ENCODE measurements around the gene TGFBR3. TPM values are rescaled to one million over a fixed set of nuclear protein-coding genes. Genes with fewer than 3 reads are reported as not detected.

TGFBR3 gene
- total and polyA plus RNA-seq, 3 experiments from 2014 or later: 28.8 to 78.5 (median 29.9) TPM

DNA sequence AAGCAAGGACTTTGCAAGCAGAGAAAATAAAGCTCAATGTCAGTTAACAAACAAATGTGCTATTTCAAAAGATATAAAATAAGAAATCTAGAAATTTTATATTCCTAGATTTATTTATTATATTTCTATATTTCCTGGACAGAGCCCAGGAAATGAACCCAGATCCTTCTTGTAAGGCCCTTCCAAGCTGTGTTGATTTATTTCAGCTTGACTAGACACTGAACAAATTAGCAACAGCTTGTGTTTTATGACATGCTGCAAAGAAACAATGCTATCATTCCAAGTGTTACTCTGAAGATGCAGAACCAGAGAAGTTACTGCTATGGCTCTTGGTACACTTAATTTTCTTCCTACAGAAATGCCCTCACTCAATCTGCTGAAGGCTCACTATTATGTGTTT is 6.2 kb downstream of the TGFBR3 start:
- H3K9me3 Mint-ChIP-seq: no peaks in the 10 kb centered on the region
- no peaks in the 10 kb centered on the region for H3K27me3 ChIP-seq (ENCODE audit: insufficient read depth, low read length, poor library complexity, severe bottlenecking)
- ChIA-PET CTCF (interaction anchor here (0.8 kb wide), 1 partner anchor 367 kb away, joined by 3 read pairs; no protein-coding TSS in a partner anchor), POLR2A (no interaction called here)
- H3K9me3 ChIP-seq (ENCODE audit: low read length): no peaks in the 10 kb centered on the region
- H3K4me1 ChIP-seq (ENCODE audit: insufficient read depth, low read length): peaks cover 51% of the 10 kb centered on the region
- H3K36me3 ChIP-seq (ENCODE audit: insufficient read depth, low read length): no peaks in the 10 kb centered on the region
- no peak overlapping the region for H3K27ac ChIP-seq (ENCODE audit: low read depth, low read length)
- H3K4me3 ChIP-seq (ENCODE audit: low read length): no peak overlapping the region
- H3K27ac Mint-ChIP-seq: no peak overlapping the region
- H3K27me3 Mint-ChIP-seq: no peaks in the 10 kb centered on the region
- no peak for DNase-seq
- H3K4me1 Mint-ChIP-seq: peaks cover 75 to 85% (median 81%) of the 10 kb centered on the region in 3 donors
- peaks cover 0 to 5% (median 2%) of the 10 kb centered on the region in 3 donors for H3K36me3 Mint-ChIP-seq
- H3K4me3 Mint-ChIP-seq: peak overlapping the region in 1 of 7 donors; percentile 8

DNA sequence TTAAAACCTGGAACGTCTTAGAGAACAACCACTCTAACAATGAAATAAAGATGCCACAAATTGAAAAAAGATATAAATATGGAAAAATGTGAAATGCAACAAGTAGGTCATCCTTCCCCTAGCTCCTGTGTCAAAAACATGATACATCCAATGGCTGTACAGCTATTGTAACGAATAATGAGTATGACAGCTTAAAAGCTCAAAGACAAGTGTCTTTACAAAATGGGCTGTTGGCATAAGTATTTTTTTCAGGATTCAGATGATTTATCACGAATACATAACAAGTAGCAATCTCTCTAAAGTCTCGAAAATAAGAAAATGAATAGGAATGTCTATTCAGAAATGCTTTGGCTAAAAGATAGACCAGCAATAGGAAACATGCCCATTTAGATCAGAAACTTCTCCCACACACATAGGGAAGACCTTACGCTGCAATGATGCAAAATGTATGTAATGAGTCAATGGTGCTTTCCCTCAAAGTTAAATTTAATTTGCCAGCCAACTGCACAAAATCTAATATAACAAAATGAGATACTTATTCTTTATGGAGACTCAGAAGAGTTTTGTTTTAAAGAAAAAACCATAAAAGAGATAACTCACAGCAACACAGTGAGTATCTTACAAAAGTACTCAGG is 8.3 kb downstream of the TGFBR3 start:
- no peaks in the 10 kb centered on the region for H3K9me3 ChIP-seq (ENCODE audit: low read length)
- no peak for DNase-seq
- no peaks in the 10 kb centered on the region for H3K27me3 ChIP-seq (ENCODE audit: insufficient read depth, low read length, poor library complexity, severe bottlenecking)
- H3K9me3 Mint-ChIP-seq: no peaks in the 10 kb centered on the region
- no peaks in the 10 kb centered on the region for H3K36me3 ChIP-seq (ENCODE audit: insufficient read depth, low read length)
- no peak overlapping the region for H3K4me3 ChIP-seq (ENCODE audit: low read length)
- peaks cover 0 to 2% (median 0%) of the 10 kb centered on the region in 3 donors for H3K36me3 Mint-ChIP-seq
- POLR2A ChIA-PET: no interaction called here
- CTCF ChIA-PET: interaction anchor here (1.1 to 1.5 kb wide), 2 partner anchors 9 to 102 kb away, joined by 3 read pairs; no protein-coding TSS in a partner anchor
- H3K27ac Mint-ChIP-seq: peak overlapping the region in 6 of 8 donors; percentile 26 to 84 (median 53)
- peaks cover 67 to 80% (median 80%) of the 10 kb centered on the region in 3 donors for H3K4me1 Mint-ChIP-seq
- H3K4me3 Mint-ChIP-seq: peak overlapping the region in 4 of 7 donors; percentile 8 to 49 (median 18)
- H3K4me1 ChIP-seq (ENCODE audit: insufficient read depth, low read length): peaks cover 42% of the 10 kb centered on the region
- no peak overlapping the region for H3K27ac ChIP-seq (ENCODE audit: low read depth, low read length)
- no peaks in the 10 kb centered on the region for H3K27me3 Mint-ChIP-seq

DNA sequence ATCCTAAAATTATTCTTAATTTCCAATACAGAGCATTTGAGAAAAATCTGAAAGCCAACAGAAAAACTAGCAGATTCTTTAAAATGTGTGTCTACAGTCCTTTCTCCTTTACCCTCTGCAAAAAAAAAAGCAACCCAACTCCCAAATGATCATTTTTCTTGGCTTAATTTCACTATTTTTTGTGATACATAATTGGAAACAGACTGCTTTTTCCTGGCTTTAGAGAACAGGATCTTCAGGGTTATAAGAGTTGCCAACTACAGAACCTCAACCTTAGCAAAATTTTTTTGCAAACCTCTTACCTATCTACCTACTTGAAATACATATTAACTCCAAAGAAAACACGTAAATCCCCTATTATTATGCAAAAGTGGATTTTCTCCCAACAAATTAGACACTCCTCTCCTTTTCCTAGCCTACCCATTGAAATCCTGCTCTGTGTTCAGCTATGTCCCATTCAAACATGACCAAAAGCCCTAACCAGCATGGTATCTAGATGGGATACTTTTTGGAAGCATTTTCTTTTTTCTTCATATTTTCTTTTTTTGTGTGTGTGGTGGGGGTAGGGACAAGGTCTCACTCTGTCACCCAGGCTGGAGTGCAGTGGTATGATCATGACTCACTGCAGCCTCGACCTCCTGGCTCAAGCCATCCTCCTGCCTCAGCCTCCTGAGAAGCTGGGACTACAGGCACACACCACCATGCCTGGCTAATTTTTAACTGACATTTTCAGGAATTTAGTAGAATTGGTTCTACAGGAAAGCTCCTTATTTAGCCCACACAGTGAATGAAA is 9.0 kb downstream of the TGFBR3 start:
- DNase-seq: no peak
- Histone ChIP-seq H3K9me3 (ENCODE audit: low read length) (no peaks in the 10 kb centered on the region), H3K4me3 (ENCODE audit: low read length) (no peak overlapping the region), H3K36me3 (ENCODE audit: insufficient read depth, low read length) (no peaks in the 10 kb centered on the region), H3K27ac (ENCODE audit: low read depth, low read length) (no peak overlapping the region), H3K4me1 (ENCODE audit: insufficient read depth, low read length) (peaks cover 50% of the 10 kb centered on the region), H3K27me3 (ENCODE audit: insufficient read depth, low read length, poor library complexity, severe bottlenecking) (no peaks in the 10 kb centered on the region)
- Mint-ChIP-seq H3K27ac (peak overlapping the region in 7 of 8 donors; percentile 13 to 86 (median 68)), H3K4me3 (peak overlapping the region in 4 of 7 donors; percentile 8 to 86 (median 38)), H3K27me3 (no peaks in the 10 kb centered on the region), H3K36me3 (peaks cover 0 to 2% (median 0%) of the 10 kb centered on the region in 3 donors), H3K9me3 (no peaks in the 10 kb centered on the region), H3K4me1 (peaks cover 73 to 86% (median 86%) of the 10 kb centered on the region in 3 donors)
- ChIA-PET POLR2A (no interaction called here), CTCF (interaction anchor here (1.1 to 1.5 kb wide), 2 partner anchors 8 to 102 kb away, joined by 3 read pairs; no protein-coding TSS in a partner anchor)

DNA sequence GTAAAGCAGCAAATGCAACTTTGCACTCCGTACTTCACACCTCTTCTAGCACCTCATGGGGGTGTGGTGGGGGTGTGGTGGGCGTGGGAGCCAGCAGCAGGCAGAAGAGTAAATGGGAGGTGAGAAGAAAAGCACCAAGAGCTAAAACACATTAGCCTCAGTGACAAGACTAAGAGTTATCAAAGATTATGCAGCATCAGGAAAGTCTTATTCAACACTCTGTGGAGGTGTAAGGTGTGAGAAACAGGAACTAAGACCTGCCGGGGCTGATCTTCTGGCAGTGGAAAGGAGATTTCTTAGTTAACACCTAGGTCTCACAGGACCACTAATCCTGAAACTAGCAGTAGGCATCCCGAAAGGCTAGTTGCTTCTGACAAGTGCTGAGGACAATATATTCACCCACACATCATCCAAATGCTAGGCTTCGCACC is 9.9 kb downstream of the TGFBR3 start:
- Histone ChIP-seq H3K9me3 (ENCODE audit: low read length) (no peaks in the 10 kb centered on the region), H3K27ac (ENCODE audit: low read depth, low read length) (no peak overlapping the region), H3K4me3 (ENCODE audit: low read length) (no peak overlapping the region), H3K36me3 (ENCODE audit: insufficient read depth, low read length) (no peaks in the 10 kb centered on the region), H3K27me3 (ENCODE audit: insufficient read depth, low read length, poor library complexity, severe bottlenecking) (no peaks in the 10 kb centered on the region), H3K4me1 (ENCODE audit: insufficient read depth, low read length) (peaks cover 59% of the 10 kb centered on the region)
- Mint-ChIP-seq H3K27ac (peak overlapping the region; percentile 66 to 88 (median 74)), H3K36me3 (peaks cover 0 to 2% (median 0%) of the 10 kb centered on the region in 3 donors), H3K9me3 (no peaks in the 10 kb centered on the region), H3K27me3 (no peaks in the 10 kb centered on the region), H3K4me3 (peak overlapping the region; percentile 37 to 86 (median 68)), H3K4me1 (peaks cover 76 to 89% (median 88%) of the 10 kb centered on the region in 3 donors)
- POLR2A ChIA-PET: no interaction called here
- CTCF ChIA-PET: no interaction called here
- DNase-seq: peak in 4 of 5 donors; percentile 19 to 65 (median 34)

DNA sequence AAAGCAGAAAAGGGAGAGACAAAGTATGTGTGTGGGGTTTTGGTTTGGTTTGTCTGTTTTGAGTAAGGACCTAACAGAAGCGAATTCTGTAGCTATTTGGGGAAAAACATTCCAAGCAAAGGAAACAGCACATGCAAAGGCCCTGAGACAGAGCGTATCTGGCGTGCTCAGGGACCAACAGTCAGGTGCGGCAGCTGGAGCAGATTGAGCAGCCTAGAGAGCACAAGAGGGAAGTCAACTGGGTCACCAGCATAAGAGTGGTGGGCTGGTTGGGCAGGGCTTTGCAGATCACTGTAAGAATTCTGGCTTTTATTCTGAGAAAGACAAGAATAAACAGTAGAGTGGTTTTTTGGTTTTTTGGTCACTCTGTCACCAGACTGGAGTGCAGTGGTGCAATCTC is 11.8 kb downstream of the TGFBR3 start:
- H3K27me3 Mint-ChIP-seq: no peaks in the 10 kb centered on the region
- Histone ChIP-seq H3K4me3 (ENCODE audit: low read length) (no peak overlapping the region), H3K9me3 (ENCODE audit: low read length) (no peaks in the 10 kb centered on the region), H3K27me3 (ENCODE audit: insufficient read depth, low read length, poor library complexity, severe bottlenecking) (no peaks in the 10 kb centered on the region), H3K36me3 (ENCODE audit: insufficient read depth, low read length) (no peaks in the 10 kb centered on the region), H3K27ac (ENCODE audit: low read depth, low read length) (no peak overlapping the region), H3K4me1 (ENCODE audit: insufficient read depth, low read length) (peaks cover 69% of the 10 kb centered on the region)
- ChIA-PET POLR2A (interaction anchor here (0.5 kb wide), 1 partner anchor 192 kb away, joined by 3 read pairs; no protein-coding TSS in a partner anchor), CTCF (interaction anchor here (0.7 to 1.0 kb wide), 3 partner anchors 10 to 12 kb away, joined by 3 to 4 read pairs (median 3); partner anchors contain the start of gene TGFBR3)
- peaks cover 80 to 92% (median 91%) of the 10 kb centered on the region in 3 donors for H3K4me1 Mint-ChIP-seq
- H3K36me3 Mint-ChIP-seq: peaks cover 0 to 3% (median 1%) of the 10 kb centered on the region in 3 donors
- H3K27ac Mint-ChIP-seq: peak overlapping the region in 5 of 8 donors; percentile 53 to 89 (median 66)
- no peaks in the 10 kb centered on the region for H3K9me3 Mint-ChIP-seq
- DNase-seq: no peak
- peak overlapping the region in 3 of 7 donors; percentile 24 to 66 (median 48) for H3K4me3 Mint-ChIP-seq

DNA sequence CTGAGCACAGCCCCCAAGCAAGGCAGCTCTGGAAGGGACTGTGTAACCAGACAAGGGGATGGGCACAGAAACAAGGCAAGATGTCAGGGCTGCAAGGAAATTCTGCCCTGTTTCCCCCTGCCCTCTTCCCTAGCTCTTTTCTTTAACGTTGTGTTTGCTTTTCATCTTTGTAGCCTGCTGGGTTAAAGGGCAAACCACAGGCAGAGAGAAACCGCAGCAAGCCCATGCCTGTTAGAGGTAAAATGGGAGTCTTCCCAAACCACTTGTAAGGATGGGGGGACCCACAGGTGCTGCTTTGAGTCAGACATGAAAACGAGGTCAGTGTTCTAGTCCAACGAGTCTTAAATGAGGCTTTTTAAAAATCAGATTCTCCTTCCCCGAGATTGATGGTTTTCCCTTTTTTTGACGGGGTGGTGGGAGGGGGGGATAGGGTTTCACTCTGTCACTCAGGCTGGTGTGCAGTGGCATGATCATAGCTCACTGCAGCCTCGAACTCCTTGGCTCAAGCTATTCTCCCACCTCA is 13.3 kb downstream of the TGFBR3 start:
- Mint-ChIP-seq H3K27me3 (no peaks in the 10 kb centered on the region), H3K27ac (peak overlapping the region; percentile 11 to 93 (median 86)), H3K4me3 (peak overlapping the region; percentile 22 to 79 (median 75)), H3K9me3 (no peaks in the 10 kb centered on the region), H3K36me3 (peaks cover 0 to 3% (median 1%) of the 10 kb centered on the region in 3 donors), H3K4me1 (peaks cover 77 to 91% (median 88%) of the 10 kb centered on the region in 3 donors)
- Histone ChIP-seq H3K27me3 (ENCODE audit: insufficient read depth, low read length, poor library complexity, severe bottlenecking) (no peaks in the 10 kb centered on the region), H3K9me3 (ENCODE audit: low read length) (no peaks in the 10 kb centered on the region), H3K36me3 (ENCODE audit: insufficient read depth, low read length) (no peaks in the 10 kb centered on the region), H3K4me1 (ENCODE audit: insufficient read depth, low read length) (peaks cover 54% of the 10 kb centered on the region), H3K27ac (ENCODE audit: low read depth, low read length) (no peak overlapping the region), H3K4me3 (ENCODE audit: low read length) (peak overlapping the region; percentile 8)
- DNase-seq: peak in 4 of 5 donors; percentile 9 to 47 (median 17)
- CTCF ChIA-PET: interaction anchor here (0.8 to 2.2 kb wide), 2 partner anchors 12 to 15 kb away, joined by 3 to 6 read pairs; no protein-coding TSS in a partner anchor
- POLR2A ChIA-PET: no interaction called here

DNA sequence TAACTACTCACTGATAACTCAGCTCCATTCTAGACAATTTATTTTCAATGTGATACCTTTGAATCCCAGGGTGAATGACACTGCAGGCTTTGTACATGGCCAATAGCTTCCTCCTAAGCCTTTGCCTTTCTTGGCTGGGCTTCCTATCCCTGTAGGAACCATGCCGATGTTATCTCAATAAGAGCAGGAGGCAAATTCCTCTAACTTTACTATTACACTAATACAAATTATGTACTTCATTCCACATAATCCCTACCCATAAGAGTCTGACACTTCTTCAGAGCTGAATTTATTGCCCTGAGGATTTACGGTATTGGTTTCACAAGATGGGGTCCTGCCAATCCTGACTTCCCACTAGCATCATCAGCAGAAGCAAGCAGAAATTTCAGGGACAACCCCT is 14.0 kb downstream of the TGFBR3 start:
- no peaks in the 10 kb centered on the region for H3K36me3 ChIP-seq (ENCODE audit: insufficient read depth, low read length)
- DNase-seq: no peak
- Mint-ChIP-seq H3K4me1 (peaks cover 75 to 90% (median 87%) of the 10 kb centered on the region in 3 donors), H3K27me3 (no peaks in the 10 kb centered on the region), H3K9me3 (no peaks in the 10 kb centered on the region), H3K36me3 (peaks cover 0 to 3% (median 1%) of the 10 kb centered on the region in 3 donors), H3K4me3 (peak overlapping the region in 5 of 7 donors; percentile 17 to 76 (median 69)), H3K27ac (peak overlapping the region in 6 of 8 donors; percentile 43 to 93 (median 86))
- no peaks in the 10 kb centered on the region for H3K27me3 ChIP-seq (ENCODE audit: insufficient read depth, low read length, poor library complexity, severe bottlenecking)
- ChIA-PET CTCF (interaction anchor here (0.8 to 2.2 kb wide), 3 partner anchors 12 to 31 kb away, joined by 3 to 6 read pairs (median 3); no protein-coding TSS in a partner anchor), POLR2A (no interaction called here)
- no peak overlapping the region for H3K27ac ChIP-seq (ENCODE audit: low read depth, low read length)
- H3K9me3 ChIP-seq (ENCODE audit: low read length): no peaks in the 10 kb centered on the region
- no peak overlapping the region for H3K4me3 ChIP-seq (ENCODE audit: low read length)
- peaks cover 48% of the 10 kb centered on the region for H3K4me1 ChIP-seq (ENCODE audit: insufficient read depth, low read length)

All from CD8-positive, alpha-beta memory T cell (primary cell).